Transverse colon (tissue), 4 donors: ENCODE data around the gene TIMM22. TPM values are rescaled to one million over a fixed set of nuclear protein-coding genes. Genes with fewer than 3 reads are reported as not detected.

Experiments used
- DNase-seq: peaks from one replicate; pipeline ENCODE4 v3.0.0-alpha.2; 2019
- H3K27ac ChIP-seq, 4 donors: fragments of 200-600 bp; sonication (generic); 2 replicates each; pipeline ENCODE4 v1.5.1; 2016 to 2018; ENCODE audit warnings: inconsistent platforms in 4 of 4
- H3K27me3 ChIP-seq: fragments of 200-600 bp; sonication (generic); 2 replicates; pipeline ENCODE4 v1.5.1; 2017; ENCODE audit warnings: inconsistent platforms
- H3K36me3 ChIP-seq, 4 donors: fragments of 200-600 bp; sonication (generic); 2 replicates each; pipeline ENCODE4 v1.5.1; 2017 to 2019; ENCODE audit warnings: inconsistent platforms in 4 of 4
- H3K4me1 ChIP-seq, 4 donors: fragments of 200-600 bp; sonication (generic); 2 replicates each; pipeline ENCODE4 v1.5.1; 2017 to 2020; ENCODE audit warnings: inconsistent platforms in 4 of 4
- H3K4me3 ChIP-seq, 4 donors: fragments of 200-600 bp; sonication (generic); 1 replicate in 1 of 4; 2 replicates in 3 of 4; pipeline versions ENCODE4 v1.5.1 to v1.6.1; 2017 to 2019; ENCODE audit warnings: inconsistent platforms in 4 of 4
- H3K9me3 ChIP-seq, 2 donors: fragments of 200-600 bp; sonication (generic); 2 replicates each; pipeline ENCODE4 v1.5.1; 2017 to 2019; ENCODE audit warnings: inconsistent platforms in 2 of 2
- EP300 ChIP-seq: sonication (generic); formaldehyde crosslinking; IDR thresholded peaks from one replicate; pipeline ENCODE4 v1.6.1; 2017; ENCODE audit warnings: antibody characterized with exemption, low read depth
- POLR2A ChIP-seq: fragments of 450-650 bp; IDR thresholded peaks from one replicate; pipeline ENCODE4 v1.6.1; 2016; ENCODE audit warnings: antibody characterized with exemption, mild to moderate bottlenecking, moderate library complexity
- POLR2AphosphoS5 ChIP-seq, 3 donors: sonication (generic); formaldehyde crosslinking; IDR thresholded peaks; one replicate each; pipeline ENCODE4 v1.6.1; 2016; ENCODE audit warnings: antibody characterized with exemption in 3 of 3
- WGBS, 2 donors: methylation state at CpG; one replicate each; pipeline ENCODE4 v1.1.5; 2018; ENCODE audit warnings: low coverage in 1 of 2; 5-methylcytosine and 5-hydroxymethylcytosine counted together
- in situ Hi-C, 4 donors: fragments of 200-750 bp; cut with MboI; loops; one replicate each; pipeline versions ENCODE4 v1.15.0 to v1.15.1; 2017; ENCODE audit warnings: low sequenced_read_pairs in 3 of 4, low pct_ligation_motif_present in 1 of 4, low pct_unique_long_range_greater_than_20kb in 1 of 4
- intact Hi-C: fragments of 100-400 bp; cut with DNase I; formaldehyde crosslinking; loops from one replicate; pipeline ENCODE4 v1.15.1; 2023; ENCODE audit warnings: low total_unique reads
- total RNA-seq, 4 donors: library from RNA; depleted of rRNA; stranded (reverse); fragments of >200 nt; gene quantifications; one replicate each; pipeline ENCODE4 v1.1.0, GENCODE V29; 2016
- TF ChIP-seq, protein P1 (sequence below), 5 experiments: fragments of 200-600 bp in 3 of 5; fragments of 450-650 bp in 2 of 5; sonication (generic) in 3 of 5; IDR thresholded peaks; 1 replicate in 2 of 5; 2 replicates in 3 of 5; pipeline ENCODE4 v1.5.1; 2016 to 2017; ENCODE audit warnings: antibody characterized with exemption in 5 of 5, inconsistent platforms in 3 of 5, mild to moderate bottlenecking in 2 of 5, moderate library complexity in 1 of 5

The TIMM22 gene
- total RNA-seq, 4 donors from 2014 or later: 10.5 to 17.6 (median 12.1) TPM

GRCh38 chr17:956905-957304 lies 40.0 kb upstream of the TIMM22 start:
- H3K27me3 ChIP-seq: no peaks in the 10 kb centered on the region
- intact Hi-C loops: no loop called here
- in situ Hi-C loops: no loop called here
- WGBS, 2 donors: 57 to 59% methylated on average over 6 to 8 of the region's 8 CpGs
- H3K4me1 ChIP-seq: peaks cover 0 to 8% (median 4%) of the 10 kb centered on the region in 4 donors
- H3K27ac ChIP-seq: peak overlapping the region; percentile 60 to 83 (median 74)
- no peaks in the 10 kb centered on the region for H3K9me3 ChIP-seq
- no peak for DNase-seq
- TF ChIP-seq POLR2A: no peak
- peak in 1 of 3 donors; percentile 13 for TF ChIP-seq POLR2AphosphoS5 (IDR thresholded peaks at IDR 0.05)
- TF ChIP-seq, protein P1, sequence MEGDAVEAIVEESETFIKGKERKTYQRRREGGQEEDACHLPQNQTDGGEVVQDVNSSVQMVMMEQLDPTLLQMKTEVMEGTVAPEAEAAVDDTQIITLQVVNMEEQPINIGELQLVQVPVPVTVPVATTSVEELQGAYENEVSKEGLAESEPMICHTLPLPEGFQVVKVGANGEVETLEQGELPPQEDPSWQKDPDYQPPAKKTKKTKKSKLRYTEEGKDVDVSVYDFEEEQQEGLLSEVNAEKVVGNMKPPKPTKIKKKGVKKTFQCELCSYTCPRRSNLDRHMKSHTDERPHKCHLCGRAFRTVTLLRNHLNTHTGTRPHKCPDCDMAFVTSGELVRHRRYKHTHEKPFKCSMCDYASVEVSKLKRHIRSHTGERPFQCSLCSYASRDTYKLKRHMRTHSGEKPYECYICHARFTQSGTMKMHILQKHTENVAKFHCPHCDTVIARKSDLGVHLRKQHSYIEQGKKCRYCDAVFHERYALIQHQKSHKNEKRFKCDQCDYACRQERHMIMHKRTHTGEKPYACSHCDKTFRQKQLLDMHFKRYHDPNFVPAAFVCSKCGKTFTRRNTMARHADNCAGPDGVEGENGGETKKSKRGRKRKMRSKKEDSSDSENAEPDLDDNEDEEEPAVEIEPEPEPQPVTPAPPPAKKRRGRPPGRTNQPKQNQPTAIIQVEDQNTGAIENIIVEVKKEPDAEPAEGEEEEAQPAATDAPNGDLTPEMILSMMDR (IDR thresholded peaks at IDR 0.05): no peak
- no peak for TF ChIP-seq EP300
- H3K4me3 ChIP-seq: no peak overlapping the region
- H3K36me3 ChIP-seq: no peaks in the 10 kb centered on the region

DNA sequence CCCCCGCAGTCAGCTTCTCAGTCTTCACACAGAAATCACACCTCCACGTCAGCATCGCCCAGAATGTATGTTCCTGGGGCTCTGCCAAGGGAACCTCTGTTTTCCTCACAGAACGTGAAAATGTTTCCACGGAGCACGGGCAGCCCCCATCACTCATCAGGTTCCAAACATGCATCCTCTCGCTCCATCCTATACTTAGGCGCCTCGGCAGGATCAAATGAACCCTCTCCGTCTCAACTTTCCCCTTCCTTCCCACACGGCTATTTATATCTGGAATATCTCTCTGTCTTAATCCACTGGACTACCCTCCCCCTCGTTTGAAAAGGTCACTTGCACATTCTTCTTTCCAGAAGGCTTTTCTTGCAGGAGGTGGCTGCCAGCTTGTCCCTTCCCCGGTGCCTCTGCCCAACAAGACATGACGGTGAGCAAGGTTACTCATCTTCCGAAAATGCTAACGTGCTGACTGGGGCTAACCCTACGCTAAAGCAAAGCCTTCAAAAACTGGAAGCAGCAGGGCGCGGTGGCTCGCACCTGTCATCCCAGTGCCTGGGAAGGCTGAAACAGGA lies 39.0 kb upstream of the TIMM22 start:
- intact Hi-C loops (no loop called here), in situ Hi-C loops (no loop called here)
- Histone ChIP-seq H3K4me1 (peaks cover 0 to 8% (median 3%) of the 10 kb centered on the region in 4 donors), H3K4me3 (no peak overlapping the region), H3K36me3 (no peaks in the 10 kb centered on the region), H3K27me3 (no peaks in the 10 kb centered on the region), H3K9me3 (no peaks in the 10 kb centered on the region), H3K27ac (peak overlapping the region; percentile 60 to 83 (median 74))
- WGBS, 2 donors: 58 to 76% methylated on average over 2 to 20 of the region's 20 CpGs
- no peak for DNase-seq
- TF ChIP-seq, protein P1 (IDR thresholded peaks at IDR 0.05): no peak
- peak in 2 of 3 donors; percentile 19 to 24 for TF ChIP-seq POLR2AphosphoS5 (IDR thresholded peaks at IDR 0.05)

DNA sequence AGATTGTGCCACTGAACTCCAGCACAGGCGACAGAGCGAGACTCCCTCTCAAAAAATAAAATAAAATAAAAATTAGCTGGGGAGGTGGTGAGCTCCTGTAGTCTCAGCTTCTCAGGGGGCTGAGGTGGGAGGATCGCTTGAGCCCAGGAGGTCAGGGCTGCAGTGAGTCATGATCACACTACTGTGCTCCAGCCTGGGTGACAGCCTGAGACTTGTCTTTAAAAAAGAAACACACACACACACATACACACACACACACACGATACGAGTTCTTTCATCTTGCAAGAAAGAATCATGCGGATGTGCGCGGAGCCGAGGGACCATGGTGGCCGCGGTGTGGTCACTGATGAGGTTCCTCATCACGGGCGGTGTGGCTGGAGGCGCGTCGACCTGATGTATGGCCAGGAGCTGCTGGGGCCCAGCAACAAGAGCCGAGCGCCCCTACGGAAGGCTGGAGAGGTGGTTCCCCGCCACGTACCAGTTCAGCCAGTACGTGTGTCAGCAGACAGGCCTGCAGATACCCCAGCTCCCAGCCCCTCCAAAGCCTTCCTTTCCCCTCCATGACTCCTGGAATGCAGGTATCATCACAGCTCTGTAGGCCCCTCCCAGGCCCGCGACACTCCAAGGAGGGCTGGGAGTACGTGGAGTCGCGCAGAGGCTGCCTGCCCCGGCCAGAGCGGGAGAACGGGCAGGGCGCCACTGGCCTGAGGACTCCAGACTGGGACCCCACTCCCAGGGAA lies 38.0 kb upstream of the TIMM22 start:
- no peak for DNase-seq
- no peak overlapping the region for H3K4me3 ChIP-seq
- H3K27me3 ChIP-seq: no peaks in the 10 kb centered on the region
- peaks cover 0 to 8% (median 4%) of the 10 kb centered on the region in 4 donors for H3K4me1 ChIP-seq
- in situ Hi-C loops: no loop called here
- peak overlapping the region; percentile 60 to 83 (median 74) for H3K27ac ChIP-seq
- intact Hi-C loops: no loop called here
- H3K36me3 ChIP-seq: no peaks in the 10 kb centered on the region
- 83 to 91% methylated on average over 8 to 31 of the region's 31 CpGs for WGBS, 2 donors
- TF ChIP-seq, protein P1 (IDR thresholded peaks at IDR 0.05): no peak
- no peak for TF ChIP-seq POLR2A
- TF ChIP-seq POLR2AphosphoS5 (IDR thresholded peaks at IDR 0.05): no peak
- no peak for TF ChIP-seq EP300
- no peaks in the 10 kb centered on the region for H3K9me3 ChIP-seq

DNA sequence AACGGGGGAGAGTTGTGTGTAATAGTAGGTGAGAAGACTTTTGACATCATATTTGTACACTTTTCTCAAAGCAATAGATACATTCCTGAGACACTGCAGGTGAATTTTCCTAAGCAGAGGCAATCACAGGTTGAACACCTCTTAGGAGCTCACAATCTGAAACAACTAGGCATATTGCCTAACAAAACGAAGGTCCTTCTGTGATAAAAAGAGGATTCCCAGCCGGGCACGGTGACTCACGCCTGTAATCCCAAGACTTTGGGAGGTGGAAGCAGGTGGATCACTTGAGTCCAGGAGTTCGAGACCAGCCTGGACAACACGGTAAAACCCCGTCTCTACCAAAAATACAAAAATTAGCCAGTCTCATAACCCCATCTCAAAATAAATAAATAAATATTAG lies 34.8 kb upstream of the TIMM22 start:
- TF ChIP-seq, protein P1 (IDR thresholded peaks at IDR 0.05): no peak
- TF ChIP-seq POLR2AphosphoS5 (IDR thresholded peaks at IDR 0.05) (no peak), EP300 (no peak), POLR2A (no peak)
- no peaks in the 10 kb centered on the region for H3K9me3 ChIP-seq
- H3K27ac ChIP-seq: peak overlapping the region; percentile 19 to 82 (median 50)
- H3K4me1 ChIP-seq: peaks cover 0 to 5% (median 2%) of the 10 kb centered on the region in 4 donors
- intact Hi-C loops: no loop called here
- no peak for DNase-seq
- H3K27me3 ChIP-seq: peaks cover 4% of the 10 kb centered on the region
- H3K36me3 ChIP-seq: no peaks in the 10 kb centered on the region
- H3K4me3 ChIP-seq: no peak overlapping the region
- 61 to 74% methylated on average over 8 of the region's 8 CpGs for WGBS, 2 donors
- in situ Hi-C loops: no loop called here
